Fibroblast of mammary gland (primary cell): ENCODE data around the gene MEOX2.

Experiments
- DNase-seq: peaks from one replicate; pipeline ENCODE4 v3.0.0-alpha.2; 2010; ENCODE audit warnings: low read depth
- H3K4me3 ChIP-seq: 2 replicates; pipeline ENCODE4 v1.5.1; 2011; ENCODE audit warnings: low read depth, mild to moderate bottlenecking, low read length, moderate library complexity; ENCODE audit not compliant: control insufficient read depth
- TF ChIP-seq, protein P1 (sequence below): conservative IDR thresholded peaks from 2 replicates; pipeline ENCODE4 v1.5.1; 2011; ENCODE audit warnings: low read depth, low read length, inconsistent platforms; ENCODE audit not compliant: control insufficient read depth, insufficient read depth

MEOX2 gene

DNA sequence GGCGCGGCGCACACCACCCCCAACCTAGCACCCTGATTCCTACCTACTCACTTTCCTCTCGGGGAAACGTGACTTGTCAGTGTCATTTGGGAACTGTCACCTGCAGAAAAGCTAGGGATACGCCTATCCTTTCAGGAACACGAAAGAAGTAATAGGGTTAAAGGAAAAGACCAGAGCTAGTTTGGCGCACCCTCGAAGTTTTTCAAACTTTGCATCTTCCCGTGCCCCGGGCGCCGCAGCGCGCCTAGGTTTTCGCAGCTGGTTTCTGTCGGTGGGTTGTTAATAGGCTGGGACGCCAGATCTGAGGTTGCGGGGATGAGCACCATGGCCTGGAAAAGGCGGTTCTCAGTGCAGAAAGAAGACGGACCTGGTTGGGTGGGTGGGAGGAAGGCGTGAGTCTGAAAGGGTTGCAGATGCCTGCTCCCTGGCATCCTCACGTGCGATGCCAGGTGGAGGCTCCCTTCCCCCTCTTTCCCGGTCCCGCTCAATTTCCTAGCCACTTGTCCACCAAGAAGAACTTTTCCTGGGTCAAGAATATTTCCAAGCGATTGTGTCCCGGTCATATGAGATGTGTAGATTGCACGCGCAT is 568 bp upstream of the MEOX2 start:
- TF ChIP-seq, protein P1, sequence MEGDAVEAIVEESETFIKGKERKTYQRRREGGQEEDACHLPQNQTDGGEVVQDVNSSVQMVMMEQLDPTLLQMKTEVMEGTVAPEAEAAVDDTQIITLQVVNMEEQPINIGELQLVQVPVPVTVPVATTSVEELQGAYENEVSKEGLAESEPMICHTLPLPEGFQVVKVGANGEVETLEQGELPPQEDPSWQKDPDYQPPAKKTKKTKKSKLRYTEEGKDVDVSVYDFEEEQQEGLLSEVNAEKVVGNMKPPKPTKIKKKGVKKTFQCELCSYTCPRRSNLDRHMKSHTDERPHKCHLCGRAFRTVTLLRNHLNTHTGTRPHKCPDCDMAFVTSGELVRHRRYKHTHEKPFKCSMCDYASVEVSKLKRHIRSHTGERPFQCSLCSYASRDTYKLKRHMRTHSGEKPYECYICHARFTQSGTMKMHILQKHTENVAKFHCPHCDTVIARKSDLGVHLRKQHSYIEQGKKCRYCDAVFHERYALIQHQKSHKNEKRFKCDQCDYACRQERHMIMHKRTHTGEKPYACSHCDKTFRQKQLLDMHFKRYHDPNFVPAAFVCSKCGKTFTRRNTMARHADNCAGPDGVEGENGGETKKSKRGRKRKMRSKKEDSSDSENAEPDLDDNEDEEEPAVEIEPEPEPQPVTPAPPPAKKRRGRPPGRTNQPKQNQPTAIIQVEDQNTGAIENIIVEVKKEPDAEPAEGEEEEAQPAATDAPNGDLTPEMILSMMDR = no peak
- peak overlapping the region; percentile 57 for H3K4me3 ChIP-seq
- no peak for DNase-seq

DNA sequence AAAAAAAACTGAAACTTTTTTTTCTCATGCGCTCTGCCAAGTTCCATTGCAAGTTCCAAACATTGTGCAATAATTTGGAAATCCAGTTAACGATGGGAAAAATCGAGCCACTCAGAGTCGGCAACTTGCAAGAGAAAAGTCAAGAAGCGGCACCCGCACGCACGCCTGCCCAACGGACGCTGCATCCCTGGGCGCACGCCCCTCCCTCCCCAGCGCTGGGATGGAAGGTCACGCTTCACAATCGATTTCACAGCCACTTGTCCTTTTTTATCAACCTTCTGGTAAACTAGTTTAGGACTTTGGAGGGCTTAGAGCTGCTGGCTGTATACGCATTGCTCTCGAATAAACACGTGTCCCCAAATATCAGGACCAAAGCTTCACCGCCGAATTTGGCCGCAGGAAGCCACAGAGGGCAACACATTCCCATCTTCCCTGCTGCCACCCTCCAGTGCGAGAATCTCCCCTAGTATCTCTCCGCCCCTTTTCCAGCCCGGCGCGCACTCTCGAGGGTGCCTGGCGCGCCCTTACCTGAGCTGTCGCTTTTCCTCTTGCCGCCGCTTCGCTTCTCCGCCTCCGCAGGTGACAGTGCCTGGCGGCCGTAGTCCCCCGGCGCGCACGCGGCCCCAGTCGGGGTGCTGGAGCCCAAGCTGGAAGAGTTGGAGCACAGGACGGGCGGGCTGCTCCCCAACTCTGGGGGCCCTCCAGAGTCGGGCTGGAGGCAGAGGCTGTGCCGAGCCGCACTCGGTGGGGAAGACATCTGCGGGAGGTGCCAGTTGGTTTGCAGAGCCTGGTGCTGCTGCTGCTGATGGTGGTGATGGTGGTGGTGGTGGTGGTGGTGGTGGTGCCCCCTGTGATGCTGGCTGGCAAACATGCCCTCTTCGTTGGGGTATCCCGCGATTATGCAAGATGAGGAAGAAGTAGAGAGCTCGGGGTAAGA is 857 bp downstream of the MEOX2 start:
- peak overlapping the region; percentile 57 for H3K4me3 ChIP-seq
- TF ChIP-seq, protein P1 = no peak
- DNase-seq = peak; percentile 83

DNA sequence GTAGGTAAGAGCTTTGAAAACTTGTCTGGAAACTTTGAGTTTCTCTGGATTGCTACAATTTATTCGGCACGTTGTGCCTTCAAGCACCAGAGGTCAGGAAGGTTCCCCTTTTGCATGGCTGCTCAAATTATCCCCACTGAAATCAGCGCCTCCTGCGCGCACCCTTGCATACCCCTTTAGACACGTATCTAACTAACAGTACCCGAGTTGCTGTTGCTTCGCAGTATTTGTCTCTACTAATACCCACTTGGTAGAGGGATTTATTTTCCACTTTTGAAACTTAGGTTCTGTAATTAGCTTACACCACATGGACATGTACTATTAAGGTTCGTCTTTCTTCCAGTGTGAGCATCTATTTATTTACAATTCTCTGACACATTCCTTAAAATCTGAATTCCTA is 1.6 kb downstream of the MEOX2 start:
- peak overlapping the region; percentile 57 for H3K4me3 ChIP-seq
- DNase-seq = peak; percentile 40
- TF ChIP-seq, protein P1 = no peak

GRCh38 chr7:15684111-15684800 is 2.2 kb downstream of the MEOX2 start:
- DNase-seq = peak; percentile 39
- TF ChIP-seq, protein P1 = no peak
- peak overlapping the region; percentile 57 for H3K4me3 ChIP-seq

GRCh38 chr7:15682751-15683245 is 3.7 kb downstream of the MEOX2 start:
- H3K4me3 ChIP-seq = no peak overlapping the region
- DNase-seq = no peak
- TF ChIP-seq, protein P1 = no peak

GRCh38 chr7:15682111-15682510 is 4.4 kb downstream of the MEOX2 start:
- no peak overlapping the region for H3K4me3 ChIP-seq
- TF ChIP-seq, protein P1 = no peak
- DNase-seq = no peak
